GM12891 (cell line): ENCODE results near the gene OR2T6.

ENCODE experiments used
- POLR2A ChIP-seq: IDR thresholded peaks from 2 replicates; pipeline ENCODE4 v1.6.1; 2011; ENCODE audit warnings: low read depth, low read length, control low read depth
- POLR2AphosphoS5 ChIP-seq: IDR thresholded peaks from 2 replicates; pipeline ENCODE4 v1.6.1; 2011; ENCODE audit warnings: low read depth, low read length, control low read depth
- POU2F2 ChIP-seq: IDR thresholded peaks from 2 replicates; pipeline ENCODE4 v1.6.1; 2011; ENCODE audit warnings: low read depth, mild to moderate bottlenecking, control low read depth, low read length, moderate library complexity
- SPI1 ChIP-seq: IDR thresholded peaks from 2 replicates; pipeline ENCODE4 v1.6.1; 2011; ENCODE audit warnings: low read depth, low read length, control low read depth
- TAF1 ChIP-seq: IDR thresholded peaks from 2 replicates; pipeline ENCODE4 v1.6.1; 2011; ENCODE audit warnings: low read depth, low read length, control low read depth

GRCh38 chr1:248373761-248374160 lies 1.8 kb upstream of the OR2T6 start:
- no peak for TF ChIP-seq TAF1
- TF ChIP-seq POLR2AphosphoS5, result no peak
- TF ChIP-seq POLR2A, result no peak
- no peak for TF ChIP-seq SPI1
- no peak for TF ChIP-seq POU2F2
